ENCODE results near the gene ASAP2.
A peak's percentile ranks its signal among the peaks of the same experiment; 100 is the strongest.

Gene ASAP2

GRCh38 chr2:9228088-9228751, 21.6 kb downstream of the ASAP2 start:
- DNase-seq (ENCODE audit: low read depth) = no peak

DNA sequence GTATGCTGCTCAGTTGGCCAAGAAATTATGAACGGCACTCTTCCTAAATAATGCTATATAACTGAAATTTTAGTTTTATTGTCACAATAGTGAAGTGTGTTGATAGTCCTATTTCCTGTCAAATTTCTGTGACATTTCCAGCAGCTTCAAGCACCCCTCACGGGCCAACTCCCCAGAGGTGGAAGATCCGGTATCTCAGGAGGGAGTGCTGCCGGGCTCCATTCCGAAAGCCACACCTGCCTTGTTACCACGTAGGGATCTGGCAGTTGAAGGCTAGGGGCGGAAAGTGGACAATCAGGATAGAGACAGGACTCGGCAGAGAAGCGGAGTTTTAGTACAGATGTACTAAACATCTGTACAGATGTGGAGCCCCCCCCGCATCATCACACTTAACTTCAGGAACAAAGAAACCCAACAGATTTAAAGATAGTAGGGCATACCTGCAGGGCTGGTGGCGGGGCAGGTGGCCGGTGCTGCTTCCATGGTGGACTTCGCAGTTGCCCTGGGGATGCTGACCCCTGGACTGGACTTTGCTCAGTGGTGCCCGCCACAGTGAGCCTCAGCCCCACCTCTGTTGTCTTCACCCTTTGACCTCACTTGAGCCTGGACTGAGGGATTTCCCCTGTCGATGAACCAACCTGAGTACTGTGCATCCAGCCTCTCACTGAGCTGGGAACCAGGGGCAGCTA, 22.3 kb downstream of the ASAP2 start:
- DNase-seq (ENCODE audit: low read depth) = no peak
- Histone ChIP-seq H3K9me3 (ENCODE audit: control insufficient read depth, low read length) (no peaks in the 10 kb centered on the region), H3K36me3 (ENCODE audit: control insufficient read depth, insufficient read depth, low read length, severe bottlenecking) (no peaks in the 10 kb centered on the region), H3K4me3 (ENCODE audit: low read length) (no peak overlapping the region), H3K27me3 (replicated peaks; ENCODE audit: control insufficient read depth, insufficient read depth, low read length) (no peaks in the 10 kb centered on the region), H3K9ac (ENCODE audit: low read length) (no peak overlapping the region), H3K4me1 (ENCODE audit: control insufficient read depth, insufficient read depth, low read length) (peaks cover 28% of the 10 kb centered on the region)

More at GRCh38 chr2:9228088-9228751, 21.6 kb downstream of the ASAP2 start:
- Histone ChIP-seq H3K9me3 (ENCODE audit: control insufficient read depth, low read length) (no peaks in the 10 kb centered on the region), H3K36me3 (ENCODE audit: control insufficient read depth, insufficient read depth, low read length, severe bottlenecking) (no peaks in the 10 kb centered on the region), H3K4me1 (ENCODE audit: control insufficient read depth, insufficient read depth, low read length) (peaks cover 33% of the 10 kb centered on the region), H3K27me3 (replicated peaks; ENCODE audit: control insufficient read depth, insufficient read depth, low read length) (no peaks in the 10 kb centered on the region), H3K9ac (ENCODE audit: low read length) (no peak overlapping the region), H3K4me3 (ENCODE audit: low read length) (no peak overlapping the region)

GRCh38 chr2:9229470-9229820, 22.8 kb downstream of the ASAP2 start:
- H3K36me3 ChIP-seq (ENCODE audit: control insufficient read depth, insufficient read depth, low read length, severe bottlenecking) = no peaks in the 10 kb centered on the region
- H3K9ac ChIP-seq (ENCODE audit: low read length) = no peak overlapping the region
- H3K27me3 ChIP-seq (replicated peaks; ENCODE audit: control insufficient read depth, insufficient read depth, low read length) = no peaks in the 10 kb centered on the region
- H3K4me1 ChIP-seq (ENCODE audit: control insufficient read depth, insufficient read depth, low read length) = peaks cover 33% of the 10 kb centered on the region
- no peak for DNase-seq (ENCODE audit: low read depth)
- no peaks in the 10 kb centered on the region for H3K9me3 ChIP-seq (ENCODE audit: control insufficient read depth, low read length)
- no peak overlapping the region for H3K4me3 ChIP-seq (ENCODE audit: low read length)

GRCh38 chr2:9230051-9230802, 23.6 kb downstream of the ASAP2 start:
- Histone ChIP-seq H3K27me3 (replicated peaks; ENCODE audit: control insufficient read depth, insufficient read depth, low read length) (no peaks in the 10 kb centered on the region), H3K4me3 (ENCODE audit: low read length) (no peak overlapping the region), H3K9ac (ENCODE audit: low read length) (peak overlapping the region; percentile 27), H3K4me1 (ENCODE audit: control insufficient read depth, insufficient read depth, low read length) (peaks cover 41% of the 10 kb centered on the region), H3K9me3 (ENCODE audit: control insufficient read depth, low read length) (no peaks in the 10 kb centered on the region), H3K36me3 (ENCODE audit: control insufficient read depth, insufficient read depth, low read length, severe bottlenecking) (no peaks in the 10 kb centered on the region)
- no peak for DNase-seq (ENCODE audit: low read depth)

DNA sequence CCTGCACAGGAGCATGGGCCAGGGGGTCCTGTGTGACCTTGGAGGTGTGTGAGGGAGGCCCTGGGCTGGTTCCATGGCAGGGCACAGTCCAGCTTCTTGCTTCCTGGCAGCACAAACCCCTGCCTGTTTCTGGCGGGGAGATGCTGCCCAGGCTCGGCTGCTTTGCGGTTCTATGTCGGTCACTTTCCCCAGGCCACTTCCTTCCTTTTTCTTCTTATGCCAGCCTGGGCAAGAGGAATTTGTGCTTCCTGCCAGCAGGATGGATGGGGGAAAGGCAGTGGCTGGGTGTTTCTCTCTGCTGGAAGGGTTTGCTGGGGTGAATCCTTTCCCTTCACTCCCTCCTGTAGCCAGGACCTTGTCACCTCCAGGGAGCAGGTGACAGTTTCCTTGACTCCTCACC, 24.3 kb downstream of the ASAP2 start:
- no peak overlapping the region for H3K9ac ChIP-seq (ENCODE audit: low read length)
- no peak for DNase-seq (ENCODE audit: low read depth)
- H3K4me3 ChIP-seq (ENCODE audit: low read length) = no peak overlapping the region
- peaks cover 47% of the 10 kb centered on the region for H3K4me1 ChIP-seq (ENCODE audit: control insufficient read depth, insufficient read depth, low read length)
- no peaks in the 10 kb centered on the region for H3K9me3 ChIP-seq (ENCODE audit: control insufficient read depth, low read length)
- no peaks in the 10 kb centered on the region for H3K36me3 ChIP-seq (ENCODE audit: control insufficient read depth, insufficient read depth, low read length, severe bottlenecking)
- no peaks in the 10 kb centered on the region for H3K27me3 ChIP-seq (replicated peaks; ENCODE audit: control insufficient read depth, insufficient read depth, low read length)

- H3K4me3 ChIP-seq (ENCODE audit: low read length) = no peak overlapping the region
- H3K27me3 ChIP-seq (replicated peaks; ENCODE audit: control insufficient read depth, insufficient read depth, low read length) = no peaks in the 10 kb centered on the region
- H3K9me3 ChIP-seq (ENCODE audit: control insufficient read depth, low read length) = no peaks in the 10 kb centered on the region
- no peak overlapping the region for H3K9ac ChIP-seq (ENCODE audit: low read length)
- H3K4me1 ChIP-seq (ENCODE audit: control insufficient read depth, insufficient read depth, low read length) = peaks cover 52% of the 10 kb centered on the region
- H3K36me3 ChIP-seq (ENCODE audit: control insufficient read depth, insufficient read depth, low read length, severe bottlenecking) = no peaks in the 10 kb centered on the region
- no peak for DNase-seq (ENCODE audit: low read depth)
Observed at GRCh38 chr2:9231291-9232165, 24.9 kb downstream of the ASAP2 start.

GRCh38 chr2:9232166-9232479, 25.5 kb downstream of the ASAP2 start:
- no peaks in the 10 kb centered on the region for H3K9me3 ChIP-seq (ENCODE audit: control insufficient read depth, low read length)
- no peaks in the 10 kb centered on the region for H3K27me3 ChIP-seq (replicated peaks; ENCODE audit: control insufficient read depth, insufficient read depth, low read length)
- H3K36me3 ChIP-seq (ENCODE audit: control insufficient read depth, insufficient read depth, low read length, severe bottlenecking) = no peaks in the 10 kb centered on the region
- H3K9ac ChIP-seq (ENCODE audit: low read length) = no peak overlapping the region
- H3K4me1 ChIP-seq (ENCODE audit: control insufficient read depth, insufficient read depth, low read length) = peaks cover 58% of the 10 kb centered on the region
- H3K4me3 ChIP-seq (ENCODE audit: low read length) = no peak overlapping the region
- no peak for DNase-seq (ENCODE audit: low read depth)

- H3K4me1 ChIP-seq (ENCODE audit: control insufficient read depth, insufficient read depth, low read length) = peaks cover 66% of the 10 kb centered on the region
- no peaks in the 10 kb centered on the region for H3K36me3 ChIP-seq (ENCODE audit: control insufficient read depth, insufficient read depth, low read length, severe bottlenecking)
- H3K9ac ChIP-seq (ENCODE audit: low read length) = peak overlapping the region; percentile 21
- H3K9me3 ChIP-seq (ENCODE audit: control insufficient read depth, low read length) = no peaks in the 10 kb centered on the region
- DNase-seq (ENCODE audit: low read depth) = peak; percentile 36
- no peak overlapping the region for H3K4me3 ChIP-seq (ENCODE audit: low read length)
- no peaks in the 10 kb centered on the region for H3K27me3 ChIP-seq (replicated peaks; ENCODE audit: control insufficient read depth, insufficient read depth, low read length)
Observed at GRCh38 chr2:9232886-9233285, 26.3 kb downstream of the ASAP2 start.

GRCh38 chr2:9234680-9235146, 28.1 kb downstream of the ASAP2 start:
- no peak overlapping the region for H3K9ac ChIP-seq (ENCODE audit: low read length)
- no peaks in the 10 kb centered on the region for H3K36me3 ChIP-seq (ENCODE audit: control insufficient read depth, insufficient read depth, low read length, severe bottlenecking)
- peak overlapping the region; percentile 38 for H3K4me3 ChIP-seq (ENCODE audit: low read length)
- peaks cover 71% of the 10 kb centered on the region for H3K4me1 ChIP-seq (ENCODE audit: control insufficient read depth, insufficient read depth, low read length)
- no peaks in the 10 kb centered on the region for H3K27me3 ChIP-seq (replicated peaks; ENCODE audit: control insufficient read depth, insufficient read depth, low read length)
- DNase-seq (ENCODE audit: low read depth) = peak; percentile 69
- no peaks in the 10 kb centered on the region for H3K9me3 ChIP-seq (ENCODE audit: control insufficient read depth, low read length)

DNA sequence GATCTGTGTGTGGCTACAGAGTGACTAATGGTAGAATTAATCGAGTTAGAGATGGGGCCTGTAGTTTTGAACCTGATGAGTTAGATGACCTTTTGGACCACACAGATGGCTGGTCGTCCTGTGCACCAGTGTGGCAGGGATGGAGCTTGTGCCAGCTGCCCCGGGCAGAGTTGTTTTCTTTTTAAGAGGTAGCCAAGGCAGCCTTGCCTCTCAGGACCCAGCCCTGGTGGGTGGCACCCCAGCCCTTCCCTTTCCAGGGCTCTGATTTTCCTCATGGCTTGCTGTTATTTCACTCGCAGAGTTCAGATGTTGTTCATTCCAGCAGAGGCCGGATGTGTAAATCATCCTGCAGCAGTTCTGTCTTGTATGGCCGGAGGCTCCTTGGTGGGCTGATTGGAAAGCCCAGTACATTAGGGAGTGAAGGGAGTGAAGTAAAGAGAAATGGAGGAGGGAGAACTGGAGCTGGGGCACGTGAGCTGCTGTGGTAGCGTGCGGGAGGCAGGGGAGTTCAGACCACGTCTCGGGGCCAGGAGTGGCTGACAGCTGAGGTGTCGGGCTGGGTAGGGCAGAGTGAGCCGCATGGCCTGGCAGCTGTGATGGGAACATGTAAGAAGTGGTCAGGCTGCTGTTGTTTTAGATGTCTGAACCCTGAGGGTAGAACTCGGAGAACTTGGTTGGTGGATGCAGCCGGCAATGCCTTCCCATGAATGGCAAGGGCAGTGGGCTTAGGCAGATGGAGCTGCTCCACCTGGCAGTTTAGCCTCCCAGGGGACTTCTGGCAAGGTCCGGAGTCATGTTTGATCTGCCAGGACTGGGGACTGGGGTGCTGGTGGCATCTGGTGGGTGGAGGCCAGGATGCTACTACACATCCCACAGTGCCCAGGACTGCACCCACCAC, 28.8 kb downstream of the ASAP2 start:
- peak; percentile 59 for DNase-seq (ENCODE audit: low read depth)
- no peaks in the 10 kb centered on the region for H3K36me3 ChIP-seq (ENCODE audit: control insufficient read depth, insufficient read depth, low read length, severe bottlenecking)
- H3K27me3 ChIP-seq (replicated peaks; ENCODE audit: control insufficient read depth, insufficient read depth, low read length) = no peaks in the 10 kb centered on the region
- peaks cover 66% of the 10 kb centered on the region for H3K4me1 ChIP-seq (ENCODE audit: control insufficient read depth, insufficient read depth, low read length)
- peak overlapping the region; percentile 35 for H3K9ac ChIP-seq (ENCODE audit: low read length)
- H3K9me3 ChIP-seq (ENCODE audit: control insufficient read depth, low read length) = no peaks in the 10 kb centered on the region
- H3K4me3 ChIP-seq (ENCODE audit: low read length) = peak overlapping the region; percentile 38
